ENCODE data around the gene ENPP6.

DNA sequence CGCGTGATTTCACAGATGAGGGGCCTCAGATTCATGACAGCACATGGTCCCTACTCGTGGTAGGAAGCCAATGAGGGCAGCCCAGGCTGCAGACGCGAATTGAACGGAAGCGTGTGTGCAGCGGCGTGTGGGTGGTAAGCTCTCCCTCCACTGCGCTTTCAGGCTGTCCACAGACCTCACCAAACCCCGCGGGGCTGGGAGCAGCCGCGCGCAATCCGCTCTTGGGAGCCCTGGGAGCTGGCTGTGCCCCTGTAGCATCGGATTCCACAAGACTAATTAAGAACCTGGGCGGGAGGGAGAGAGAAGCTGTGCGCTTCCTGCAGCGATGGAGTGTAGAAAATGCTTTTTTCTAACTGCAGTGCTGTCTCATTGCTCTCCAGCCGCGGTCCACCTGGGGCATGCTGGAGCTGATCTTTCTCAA, 177.7 kb downstream of the ENPP6 start:
- TF ChIP-seq, protein P1, sequence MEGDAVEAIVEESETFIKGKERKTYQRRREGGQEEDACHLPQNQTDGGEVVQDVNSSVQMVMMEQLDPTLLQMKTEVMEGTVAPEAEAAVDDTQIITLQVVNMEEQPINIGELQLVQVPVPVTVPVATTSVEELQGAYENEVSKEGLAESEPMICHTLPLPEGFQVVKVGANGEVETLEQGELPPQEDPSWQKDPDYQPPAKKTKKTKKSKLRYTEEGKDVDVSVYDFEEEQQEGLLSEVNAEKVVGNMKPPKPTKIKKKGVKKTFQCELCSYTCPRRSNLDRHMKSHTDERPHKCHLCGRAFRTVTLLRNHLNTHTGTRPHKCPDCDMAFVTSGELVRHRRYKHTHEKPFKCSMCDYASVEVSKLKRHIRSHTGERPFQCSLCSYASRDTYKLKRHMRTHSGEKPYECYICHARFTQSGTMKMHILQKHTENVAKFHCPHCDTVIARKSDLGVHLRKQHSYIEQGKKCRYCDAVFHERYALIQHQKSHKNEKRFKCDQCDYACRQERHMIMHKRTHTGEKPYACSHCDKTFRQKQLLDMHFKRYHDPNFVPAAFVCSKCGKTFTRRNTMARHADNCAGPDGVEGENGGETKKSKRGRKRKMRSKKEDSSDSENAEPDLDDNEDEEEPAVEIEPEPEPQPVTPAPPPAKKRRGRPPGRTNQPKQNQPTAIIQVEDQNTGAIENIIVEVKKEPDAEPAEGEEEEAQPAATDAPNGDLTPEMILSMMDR (conservative IDR thresholded peaks at IDR 0.05; ENCODE audit: low read length) = no peak
- TF ChIP-seq EZH2phosphoT487 (IDR thresholded peaks at IDR 0.05; ENCODE audit: borderline replicate concordance, low read depth, low read length) = no peak

All from OCI-LY7 (cell line).